ENCODE measurements around the gene WWOX.

DNA sequence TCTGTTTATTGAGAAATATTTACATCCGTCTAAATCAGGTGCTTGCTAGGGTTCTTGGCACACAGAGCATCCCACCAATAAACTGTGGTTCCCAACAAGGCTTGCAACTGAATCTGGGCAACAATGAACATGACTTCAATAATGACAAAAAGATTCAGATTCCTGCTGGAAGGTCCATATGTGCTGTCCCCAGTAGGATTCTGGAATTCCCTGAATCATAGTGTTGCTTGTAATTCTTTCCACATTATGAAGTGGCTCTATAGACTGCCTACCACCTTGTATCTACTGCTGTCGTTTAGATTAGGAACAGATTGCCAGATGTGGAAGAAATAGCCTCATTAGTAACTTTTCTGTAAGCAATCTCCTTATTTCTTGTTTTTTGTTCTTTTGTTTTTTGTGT is 265.9 kb downstream of the WWOX start:
- TF ChIP-seq, protein P1, sequence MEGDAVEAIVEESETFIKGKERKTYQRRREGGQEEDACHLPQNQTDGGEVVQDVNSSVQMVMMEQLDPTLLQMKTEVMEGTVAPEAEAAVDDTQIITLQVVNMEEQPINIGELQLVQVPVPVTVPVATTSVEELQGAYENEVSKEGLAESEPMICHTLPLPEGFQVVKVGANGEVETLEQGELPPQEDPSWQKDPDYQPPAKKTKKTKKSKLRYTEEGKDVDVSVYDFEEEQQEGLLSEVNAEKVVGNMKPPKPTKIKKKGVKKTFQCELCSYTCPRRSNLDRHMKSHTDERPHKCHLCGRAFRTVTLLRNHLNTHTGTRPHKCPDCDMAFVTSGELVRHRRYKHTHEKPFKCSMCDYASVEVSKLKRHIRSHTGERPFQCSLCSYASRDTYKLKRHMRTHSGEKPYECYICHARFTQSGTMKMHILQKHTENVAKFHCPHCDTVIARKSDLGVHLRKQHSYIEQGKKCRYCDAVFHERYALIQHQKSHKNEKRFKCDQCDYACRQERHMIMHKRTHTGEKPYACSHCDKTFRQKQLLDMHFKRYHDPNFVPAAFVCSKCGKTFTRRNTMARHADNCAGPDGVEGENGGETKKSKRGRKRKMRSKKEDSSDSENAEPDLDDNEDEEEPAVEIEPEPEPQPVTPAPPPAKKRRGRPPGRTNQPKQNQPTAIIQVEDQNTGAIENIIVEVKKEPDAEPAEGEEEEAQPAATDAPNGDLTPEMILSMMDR (conservative IDR thresholded peaks at IDR 0.05): no peak
- no peak for TF ChIP-seq EZH2 (IDR thresholded peaks at IDR 0.05; ENCODE audit: low read depth)

Measured in PC-9 (cell line).